ENCODE results near the gene PCDH12.

PCDH12 gene

GRCh38 chr5:141958113-141958512 lies at the start of gene PCDH12:
Gene PCDH12 (minus strand): TSS chr5:141958202. CDS start chr5:141957851, 351 bp downstream.
- peak; percentile 13 for DNase-seq

GRCh38 chr5:142007237-142007544 lies 49.2 kb upstream of the PCDH12 start:
- DNase-seq, result no peak

- no peak for DNase-seq
These were observed 48.6 kb upstream of the PCDH12 start for GRCh38 chr5:142006363-142007236.

- no peak for DNase-seq
These were observed 45.3 kb upstream of the PCDH12 start for GRCh38 chr5:142003266-142003800.

GRCh38 chr5:142000704-142001484 lies 42.9 kb upstream of the PCDH12 start:
- DNase-seq, result peak; percentile 37

- DNase-seq, result no peak
These were observed 42.2 kb upstream of the PCDH12 start for GRCh38 chr5:142000173-142000572.

- no peak for DNase-seq
These were observed 39.5 kb upstream of the PCDH12 start for GRCh38 chr5:141997358-141997960.

GRCh38 chr5:141995656-141996055 lies 37.7 kb upstream of the PCDH12 start:
- DNase-seq, result no peak

- DNase-seq, result no peak
These were observed 36.6 kb upstream of the PCDH12 start for GRCh38 chr5:141994511-141995136.

- peak; percentile 80 for DNase-seq
These were observed 34.5 kb upstream of the PCDH12 start for GRCh38 chr5:141992349-141992963.

- DNase-seq, result no peak
These were observed 31.7 kb upstream of the PCDH12 start for GRCh38 chr5:141989720-141990119.

GRCh38 chr5:141986072-141986471 lies 28.1 kb upstream of the PCDH12 start:
- DNase-seq, result no peak

- no peak for DNase-seq
These were observed 24.6 kb upstream of the PCDH12 start for GRCh38 chr5:141982626-141983025.

- DNase-seq, result no peak
These were observed 20.4 kb upstream of the PCDH12 start for GRCh38 chr5:141978389-141978788.

GRCh38 chr5:141976176-141976575 lies 18.2 kb upstream of the PCDH12 start:
- DNase-seq, result no peak

GRCh38 chr5:141973871-141974595 lies 16.0 kb upstream of the PCDH12 start:
- no peak for DNase-seq

- peak; percentile 20 for DNase-seq
These were observed 12.1 kb upstream of the PCDH12 start for GRCh38 chr5:141969783-141970771.

GRCh38 chr5:141968914-141969608 lies 11.1 kb upstream of the PCDH12 start, which contains the start of gene RNF14:
Gene RNF14 (plus strand): TSS chr5:141969105. CDS start chr5:141973589, 4,484 bp downstream.
- DNase-seq, result peak; percentile 97

GRCh38 chr5:141966963-141967333 lies 8.9 kb upstream of the PCDH12 start:
- DNase-seq, result no peak
